ENCODE measurements around the gene BICC1.

- no peak for TF ChIP-seq CTCF (IDR thresholded peaks at IDR 0.05; ENCODE audit: poor library complexity)
- no peak for TF ChIP-seq EZH2phosphoT487 (IDR thresholded peaks at IDR 0.05; ENCODE audit: low read depth, severe bottlenecking, unreplicated experiment)
These were observed 149.6 kb downstream of the BICC1 start for GRCh38 chr10:58662314-58662713.
